Gastrocnemius medialis (tissue), 4 donors: ENCODE data around the gene GRAP.
"Not testable (repeated sequence)": the region's sequence is repeated elsewhere in the genome, so short reads cannot be mapped to it uniquely, and the experiment has no call there.

Source experiments
- CTCF ChIP-seq, 5 experiments: fragments of 450-650 bp in 3 of 5; fragments of 200-600 bp in 2 of 5; sonication (generic) in 2 of 5; IDR thresholded peaks in 4 of 5; conservative IDR thresholded peaks in 1 of 5; 1 replicate in 4 of 5; 2 replicates in 1 of 5; pipeline ENCODE4 v1.5.1; 2016 to 2019; ENCODE audit warnings: antibody characterized with exemption in 5 of 5, mild to moderate bottlenecking in 3 of 5, moderate library complexity in 3 of 5
- POLR2A ChIP-seq, 2 donors: fragments of 450-650 bp; IDR thresholded peaks; one replicate each; pipeline ENCODE4 v1.6.1; 2017; ENCODE audit warnings: antibody characterized with exemption in 2 of 2, mild to moderate bottlenecking in 2 of 2, moderate library complexity in 2 of 2

- not testable (repeated sequence) for TF ChIP-seq POLR2A (IDR thresholded peaks at IDR 0.05); CTCF (IDR thresholded peaks at IDR 0.05 in 4 of 5, conservative IDR thresholded peaks at IDR 0.05 in 1 of 5)
These were observed 2.1 kb downstream of the GRAP start for GRCh38 chr17:19044643-19045042.
